ENCODE results near the gene CYP8B1.

The CYP8B1 gene

DNA sequence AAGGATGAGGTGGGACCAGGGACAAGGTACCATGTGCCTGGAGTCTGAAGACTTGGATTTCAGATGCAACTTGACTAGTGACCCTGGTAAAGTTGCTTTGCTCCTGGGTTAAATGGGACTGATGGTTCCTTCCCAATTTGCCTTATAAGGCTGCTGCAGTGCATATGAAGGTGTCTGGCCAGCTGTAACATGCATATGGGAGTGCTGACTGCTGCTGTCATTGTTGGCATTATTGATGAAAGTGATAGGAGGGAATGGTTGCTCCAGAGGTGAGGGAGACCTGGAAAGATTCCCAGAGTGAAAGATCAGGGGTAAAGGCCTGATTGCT, 20.5 kb downstream of the CYP8B1 start:
- in situ Hi-C loops (cut with MboI; ENCODE audit: low pct_unique_long_range_greater_than_20kb, low sequenced_read_pairs, unreplicated experiment), result no loop called here
- no peak for DNase-seq (ENCODE audit: low spot score)
- TF ChIP-seq, protein P1, sequence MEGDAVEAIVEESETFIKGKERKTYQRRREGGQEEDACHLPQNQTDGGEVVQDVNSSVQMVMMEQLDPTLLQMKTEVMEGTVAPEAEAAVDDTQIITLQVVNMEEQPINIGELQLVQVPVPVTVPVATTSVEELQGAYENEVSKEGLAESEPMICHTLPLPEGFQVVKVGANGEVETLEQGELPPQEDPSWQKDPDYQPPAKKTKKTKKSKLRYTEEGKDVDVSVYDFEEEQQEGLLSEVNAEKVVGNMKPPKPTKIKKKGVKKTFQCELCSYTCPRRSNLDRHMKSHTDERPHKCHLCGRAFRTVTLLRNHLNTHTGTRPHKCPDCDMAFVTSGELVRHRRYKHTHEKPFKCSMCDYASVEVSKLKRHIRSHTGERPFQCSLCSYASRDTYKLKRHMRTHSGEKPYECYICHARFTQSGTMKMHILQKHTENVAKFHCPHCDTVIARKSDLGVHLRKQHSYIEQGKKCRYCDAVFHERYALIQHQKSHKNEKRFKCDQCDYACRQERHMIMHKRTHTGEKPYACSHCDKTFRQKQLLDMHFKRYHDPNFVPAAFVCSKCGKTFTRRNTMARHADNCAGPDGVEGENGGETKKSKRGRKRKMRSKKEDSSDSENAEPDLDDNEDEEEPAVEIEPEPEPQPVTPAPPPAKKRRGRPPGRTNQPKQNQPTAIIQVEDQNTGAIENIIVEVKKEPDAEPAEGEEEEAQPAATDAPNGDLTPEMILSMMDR (IDR thresholded peaks at IDR 0.05; ENCODE audit: extremely low read depth, insufficient read depth, missing control alignments), result no peak

DNA sequence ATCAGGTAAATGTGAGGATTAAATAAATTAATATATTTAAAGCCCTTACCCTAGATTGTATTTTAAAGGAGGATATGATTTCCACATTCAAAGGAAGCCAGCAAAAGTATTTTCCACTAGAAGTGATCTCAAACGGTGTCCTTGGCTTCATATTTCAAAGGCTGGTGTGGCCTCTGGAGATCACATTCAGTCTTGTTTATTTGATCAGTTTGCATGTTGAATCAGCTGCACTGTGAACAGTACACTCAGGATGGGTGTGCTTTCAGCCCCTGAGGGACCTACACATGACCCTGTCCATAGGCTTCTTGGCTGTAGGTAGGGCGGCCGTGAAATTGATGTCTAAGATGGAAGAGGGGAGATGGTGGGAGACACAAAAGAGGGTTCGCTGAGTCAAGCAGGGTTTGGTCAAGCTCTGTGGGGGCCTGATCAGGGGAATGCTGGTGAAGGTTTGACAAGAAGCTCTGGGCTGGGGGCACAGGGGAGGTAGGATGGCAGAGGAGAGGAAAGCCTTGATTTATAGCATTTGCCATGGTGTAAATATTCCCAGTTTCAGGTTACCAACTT, 21.9 kb downstream of the CYP8B1 start:
- DNase-seq (ENCODE audit: low spot score), result no peak
- TF ChIP-seq, protein P1 (IDR thresholded peaks at IDR 0.05; ENCODE audit: extremely low read depth, insufficient read depth, missing control alignments), result no peak
- in situ Hi-C loops (cut with MboI; ENCODE audit: low pct_unique_long_range_greater_than_20kb, low sequenced_read_pairs, unreplicated experiment), result no loop called here

DNA sequence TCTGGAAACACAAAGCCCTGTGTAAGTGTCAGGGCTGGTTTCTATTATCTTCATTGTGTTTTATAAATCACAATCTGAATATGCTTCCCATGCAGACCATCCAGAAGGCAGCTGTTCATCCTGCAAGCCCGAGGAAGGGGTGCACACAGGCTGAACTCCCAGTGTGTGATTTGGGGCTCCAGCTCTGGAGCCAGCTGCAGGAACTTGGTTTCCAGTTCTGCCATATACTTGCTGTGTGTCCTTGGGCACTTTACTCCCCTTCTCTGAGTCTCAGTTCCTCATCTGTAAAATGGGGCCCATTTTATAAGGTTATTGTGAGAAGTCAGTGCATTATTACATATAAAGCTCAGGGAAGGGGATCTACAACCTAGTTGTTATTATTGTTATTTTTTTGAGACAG, 22.6 kb downstream of the CYP8B1 start:
- in situ Hi-C loops (cut with MboI; ENCODE audit: low pct_unique_long_range_greater_than_20kb, low sequenced_read_pairs, unreplicated experiment), result no loop called here
- TF ChIP-seq, protein P1 (IDR thresholded peaks at IDR 0.05; ENCODE audit: extremely low read depth, insufficient read depth, missing control alignments), result no peak
- no peak for DNase-seq (ENCODE audit: low spot score)

DNA sequence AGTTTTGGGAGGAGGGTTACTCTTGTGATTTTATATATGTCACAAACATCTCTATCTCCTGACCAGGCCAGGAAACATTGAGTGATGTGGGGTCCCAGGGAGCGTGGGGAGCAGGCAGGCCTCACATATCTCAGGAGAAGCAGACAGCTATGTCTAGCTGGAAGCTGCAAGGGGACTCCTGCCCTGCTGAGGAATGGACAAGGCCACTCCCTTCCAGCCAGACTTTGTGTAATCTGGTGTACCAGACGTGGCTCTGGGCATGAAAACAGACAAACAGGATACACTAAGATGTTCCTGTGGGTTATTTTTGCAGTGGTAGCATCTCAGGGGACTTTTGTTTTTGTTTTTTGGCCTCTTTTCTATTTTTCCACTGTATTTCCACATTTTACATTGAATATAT, 23.2 kb downstream of the CYP8B1 start:
- in situ Hi-C loops (cut with MboI; ENCODE audit: low pct_unique_long_range_greater_than_20kb, low sequenced_read_pairs, unreplicated experiment), result no loop called here
- TF ChIP-seq, protein P1 (IDR thresholded peaks at IDR 0.05; ENCODE audit: extremely low read depth, insufficient read depth, missing control alignments), result no peak
- DNase-seq (ENCODE audit: low spot score), result no peak

DNA sequence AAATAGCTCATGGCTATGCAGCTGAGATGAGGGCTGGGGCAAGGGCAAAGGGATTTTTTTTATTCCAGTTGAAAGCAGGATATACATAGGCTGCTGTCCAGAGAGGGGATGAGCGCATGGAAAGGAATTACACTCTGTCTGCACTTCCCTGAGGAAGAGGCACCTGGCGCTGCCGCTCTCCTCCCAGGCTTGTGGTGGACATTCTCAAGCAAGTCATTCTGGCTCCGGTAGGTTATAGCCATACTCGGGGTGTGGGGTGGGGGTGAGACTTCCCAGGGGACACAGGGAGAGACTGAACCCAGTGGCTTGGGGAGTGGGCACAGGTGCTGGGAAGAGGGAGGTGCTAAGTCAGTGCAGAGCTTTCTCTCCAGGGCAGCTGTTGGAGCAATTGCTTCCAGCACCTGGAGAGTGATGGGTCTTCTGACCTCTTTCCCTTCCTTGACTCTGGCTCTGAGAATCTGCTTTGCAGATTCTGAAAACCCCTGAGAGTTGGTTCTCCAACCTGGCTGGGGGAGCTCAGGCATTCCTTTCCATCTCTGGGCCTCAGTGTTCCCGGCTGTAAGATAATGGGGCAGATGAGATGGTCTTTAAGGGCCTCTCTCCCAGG, 24.3 kb downstream of the CYP8B1 start:
- in situ Hi-C loops (cut with MboI; ENCODE audit: low pct_unique_long_range_greater_than_20kb, low sequenced_read_pairs, unreplicated experiment), result no loop called here
- TF ChIP-seq, protein P1 (IDR thresholded peaks at IDR 0.05; ENCODE audit: extremely low read depth, insufficient read depth, missing control alignments), result no peak
- DNase-seq (ENCODE audit: low spot score), result no peak

DNA sequence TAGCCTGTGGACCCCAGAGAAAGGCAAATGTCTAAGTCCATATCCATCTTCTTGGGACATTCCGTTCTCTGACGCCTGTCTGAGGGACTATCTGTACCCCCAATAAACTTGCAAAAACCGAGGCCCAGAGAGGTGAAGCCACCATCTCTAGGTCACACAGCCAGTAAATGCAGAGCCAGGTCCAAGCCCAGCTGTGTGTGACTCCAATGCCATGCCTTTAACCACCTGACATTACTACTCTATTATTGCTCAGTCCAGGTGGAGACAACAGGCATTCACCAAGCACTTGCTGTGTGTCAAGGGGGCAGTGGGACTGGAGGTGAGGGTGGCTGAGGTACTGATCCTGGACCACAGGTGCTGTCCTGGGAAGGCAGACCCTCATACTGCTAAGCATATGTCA, 25.4 kb downstream of the CYP8B1 start:
- DNase-seq (ENCODE audit: low spot score), result no peak
- in situ Hi-C loops (cut with MboI; ENCODE audit: low pct_unique_long_range_greater_than_20kb, low sequenced_read_pairs, unreplicated experiment), result no loop called here
- TF ChIP-seq, protein P1 (IDR thresholded peaks at IDR 0.05; ENCODE audit: extremely low read depth, insufficient read depth, missing control alignments), result no peak
